NCI-H2196 treated with DMSO at 0.1 percent for 48 hours (cell line): ENCODE results near the gene ADAMTS15.

ENCODE experiments used
- DNase-seq: peaks from one replicate; lab custom pipeline; 2025; ENCODE audit not compliant: unreplicated experiment; lab: John Stamatoyannopoulos, UW

The ADAMTS15 gene

DNA sequence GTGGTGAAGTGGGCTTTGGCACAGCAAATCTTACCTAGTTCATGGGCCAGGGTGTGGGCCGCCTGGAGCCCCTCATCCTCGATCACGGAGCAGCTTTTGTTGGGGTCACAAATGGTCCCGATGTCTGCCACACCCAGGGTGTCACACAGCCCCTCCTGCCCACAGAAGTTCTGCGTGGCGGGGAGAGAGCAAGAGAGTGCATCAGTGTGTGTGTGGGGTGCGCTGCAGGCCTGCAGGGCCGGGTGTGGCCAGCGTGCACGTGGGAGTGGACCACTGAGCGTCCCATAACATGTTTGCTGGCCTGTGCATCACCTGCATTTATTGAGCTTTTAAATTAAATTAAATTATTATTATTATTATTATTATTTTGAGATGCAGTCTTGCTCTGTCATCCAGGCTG, 31.5 kb upstream of the ADAMTS15 start:
- DNase-seq: no peak

DNA sequence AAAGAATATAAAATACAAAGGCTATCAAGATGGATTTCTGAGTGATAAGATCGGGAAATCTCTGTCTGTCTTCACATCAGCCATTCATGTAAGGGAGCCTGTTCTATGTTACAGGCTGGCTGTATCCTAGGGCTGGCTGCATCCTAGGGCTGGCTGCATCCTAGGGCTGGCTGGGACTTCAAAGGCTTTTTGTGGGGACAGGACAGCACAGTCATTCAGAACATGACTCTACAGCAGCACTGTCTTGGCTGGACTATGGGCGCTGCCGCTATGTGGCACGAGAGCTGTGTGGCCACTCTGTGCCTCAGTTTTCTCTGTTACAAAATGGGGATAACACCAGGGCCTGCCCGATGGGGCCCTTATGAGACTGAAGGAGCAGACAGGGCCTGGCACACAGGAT, 30.2 kb upstream of the ADAMTS15 start:
- DNase-seq: no peak

DNA sequence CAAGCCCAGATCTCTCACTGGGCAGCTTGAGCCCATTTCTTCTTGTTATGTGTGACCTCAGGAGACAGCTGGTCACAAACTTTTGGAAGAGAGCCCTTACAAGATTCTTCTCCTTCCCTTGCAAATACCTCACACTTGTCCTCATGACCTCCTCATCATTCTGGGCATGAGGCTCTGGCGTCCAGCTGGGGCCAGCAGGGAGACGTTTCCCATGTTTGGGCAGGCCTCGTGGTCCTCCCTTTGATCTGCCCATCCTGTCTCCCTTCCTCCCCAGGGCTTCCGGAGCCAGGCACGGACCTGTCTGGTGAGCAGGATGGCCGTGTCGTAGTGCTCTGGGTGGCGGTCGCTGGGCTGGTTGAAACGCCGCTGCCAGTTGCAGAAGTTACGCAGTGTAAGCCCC, 29.7 kb upstream of the ADAMTS15 start:
- DNase-seq: no peak

DNA sequence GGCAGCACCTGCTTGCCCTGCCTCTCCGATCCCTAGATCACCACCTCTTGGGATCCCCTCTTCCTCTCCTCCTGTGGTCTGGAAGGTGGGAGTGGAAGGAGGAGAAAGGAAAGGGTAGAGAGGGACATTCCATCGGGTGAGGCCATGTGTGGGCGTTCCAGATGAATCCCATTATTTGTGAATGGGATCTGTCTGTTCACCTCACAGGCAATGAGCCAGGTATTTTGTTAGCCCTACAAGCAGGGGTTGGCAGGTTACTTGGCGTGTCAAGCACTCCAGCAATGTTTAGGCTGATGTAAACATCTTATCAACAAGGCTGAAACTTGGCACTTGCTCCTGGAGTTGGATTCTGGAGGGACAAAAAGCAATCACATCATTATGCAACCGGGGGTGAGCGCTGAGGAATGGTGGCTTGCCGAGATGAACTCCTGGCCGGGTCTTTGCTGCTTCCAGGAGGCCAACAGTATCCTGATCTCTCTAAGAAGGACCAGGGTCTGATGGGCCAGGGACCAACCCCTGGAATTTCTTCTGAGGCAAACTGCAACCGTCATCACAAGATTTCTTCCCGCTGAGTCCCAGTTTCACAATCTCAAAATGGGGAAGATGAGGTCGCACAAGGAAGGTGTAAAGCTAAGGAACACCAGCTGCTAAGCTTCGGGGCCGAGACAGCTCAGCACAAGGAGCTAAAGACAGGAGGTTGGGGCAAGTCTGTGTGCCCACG, 27.8 kb upstream of the ADAMTS15 start:
- DNase-seq: no peak

DNA sequence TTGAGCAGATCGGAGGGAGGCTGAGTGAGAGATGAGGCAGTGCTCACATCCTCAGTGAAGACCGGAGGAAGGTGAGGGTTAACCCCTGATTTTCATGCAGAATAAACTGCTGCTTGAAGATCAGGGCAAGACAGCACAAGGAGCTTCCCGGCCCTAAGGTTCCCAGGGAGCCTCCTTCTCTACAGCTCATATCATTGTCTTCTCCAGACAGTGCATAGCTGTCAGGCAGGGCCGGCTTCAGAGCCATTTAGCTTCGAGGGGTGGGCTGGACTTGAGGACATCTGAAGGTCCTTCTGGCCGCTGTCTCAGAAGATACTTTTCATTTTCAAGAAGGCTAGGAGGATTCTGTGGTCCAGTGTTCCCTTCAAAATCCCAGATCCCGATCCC, 27.3 kb upstream of the ADAMTS15 start:
- no peak for DNase-seq

DNA sequence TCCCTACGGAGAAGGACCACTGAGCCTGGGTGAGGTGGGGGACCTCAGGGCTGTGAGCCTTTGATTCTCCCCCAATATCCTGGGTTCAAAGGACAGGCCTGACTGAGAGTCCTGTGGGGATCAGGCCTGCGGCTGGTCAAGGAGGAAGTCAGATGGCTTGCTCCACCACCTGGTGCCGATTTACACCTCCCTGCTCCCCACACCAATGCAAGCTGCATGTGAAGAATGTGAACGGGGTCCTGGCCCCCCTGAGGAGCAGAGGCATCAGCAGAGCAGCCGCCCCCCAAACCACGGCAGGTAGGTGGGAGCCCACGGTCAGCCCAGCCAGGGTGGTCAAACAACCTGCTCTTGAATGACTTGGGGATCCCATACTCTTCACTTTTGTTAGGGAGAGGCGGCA, 26.7 kb upstream of the ADAMTS15 start:
- DNase-seq: no peak

DNA sequence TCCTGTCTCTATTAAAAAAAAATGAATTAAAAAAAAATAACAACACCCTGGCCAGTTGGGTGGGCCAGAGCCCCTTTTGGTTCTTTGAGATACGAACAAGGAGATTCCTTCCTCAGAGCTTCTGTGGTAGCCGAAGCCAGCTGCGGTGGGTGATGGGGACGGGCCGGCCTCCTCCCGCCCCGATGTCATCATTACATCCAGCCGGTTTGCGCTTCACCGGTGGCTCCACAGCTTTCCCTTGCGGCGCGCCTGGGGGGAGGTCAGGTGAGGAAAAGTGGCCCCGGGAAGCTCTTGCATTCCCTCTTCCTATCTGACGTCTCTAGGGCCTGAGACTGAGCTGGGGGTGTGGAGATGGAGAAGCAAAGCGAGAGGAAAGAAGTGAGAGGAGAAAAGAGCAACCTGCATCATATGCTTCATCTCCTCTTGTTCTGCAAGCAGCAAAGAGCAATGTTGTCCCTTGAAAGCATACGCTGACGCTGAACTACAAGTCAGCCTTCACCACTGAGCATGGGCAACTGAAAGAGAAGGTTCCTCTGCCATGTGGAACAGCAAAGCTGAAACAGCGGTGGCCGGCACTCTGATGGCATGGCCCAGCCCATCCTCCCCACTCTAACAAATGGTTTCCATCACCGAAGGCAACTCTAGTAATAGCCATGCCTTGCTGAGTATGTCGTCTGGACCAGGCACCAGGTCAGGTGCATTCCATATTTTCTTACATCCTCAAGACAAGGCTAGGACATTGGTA, 26.0 kb upstream of the ADAMTS15 start:
- DNase-seq: no peak

DNA sequence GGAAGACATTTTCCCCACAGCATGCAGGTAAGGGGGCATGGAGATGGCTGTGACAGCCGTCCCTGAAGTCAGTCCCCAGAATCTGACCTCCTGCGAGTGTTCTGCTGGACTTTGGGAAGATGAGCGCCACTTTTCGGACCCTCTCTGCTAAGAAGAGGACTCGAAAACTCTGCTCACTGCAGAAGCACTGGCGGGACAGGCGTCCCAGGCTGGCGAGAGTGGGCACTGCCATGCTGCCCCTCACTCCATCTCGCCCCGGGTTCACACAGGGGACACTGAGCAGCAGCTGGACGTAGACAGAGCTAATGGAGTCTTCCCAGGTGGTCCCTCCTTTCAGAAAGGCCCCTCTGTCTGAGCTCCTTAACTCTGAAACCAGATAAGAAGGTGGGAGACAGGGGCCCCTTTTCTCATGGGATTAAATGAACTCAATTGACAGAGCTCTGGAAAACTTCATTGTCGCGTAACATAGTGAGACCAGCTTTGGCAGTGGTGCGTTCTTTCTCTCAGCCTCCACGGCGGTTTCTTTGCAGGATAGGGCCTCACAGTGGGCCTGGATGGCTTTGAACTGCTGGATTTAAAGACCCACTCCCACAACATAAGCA, 24.8 kb upstream of the ADAMTS15 start:
- DNase-seq: no peak

DNA sequence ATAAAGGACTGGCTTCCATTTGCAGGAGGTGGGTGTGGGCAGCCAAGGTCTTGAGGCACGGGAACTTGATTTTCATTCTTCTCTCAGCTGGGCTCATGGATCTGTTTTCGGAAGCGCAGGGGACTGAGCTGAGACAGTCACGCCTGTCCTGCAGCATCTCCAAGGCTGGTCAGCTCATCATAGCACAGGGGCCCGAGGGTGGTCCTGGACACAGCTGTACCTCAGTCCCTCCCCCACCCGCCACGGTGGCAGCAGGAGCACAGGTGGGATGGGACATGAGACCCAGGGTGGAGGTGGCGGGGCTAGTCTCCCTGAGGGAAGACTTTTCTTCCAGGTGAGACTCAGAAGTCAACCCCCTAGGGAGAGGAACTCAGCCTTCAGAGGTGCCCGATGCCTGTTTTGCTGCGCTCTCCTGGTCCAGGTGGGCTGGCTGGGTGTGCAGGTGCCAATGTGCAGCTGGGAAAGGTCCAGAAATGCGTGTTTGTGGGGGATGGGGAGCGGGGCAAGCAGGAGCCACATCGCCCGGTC, 23.8 kb upstream of the ADAMTS15 start:
- DNase-seq: no peak

DNA sequence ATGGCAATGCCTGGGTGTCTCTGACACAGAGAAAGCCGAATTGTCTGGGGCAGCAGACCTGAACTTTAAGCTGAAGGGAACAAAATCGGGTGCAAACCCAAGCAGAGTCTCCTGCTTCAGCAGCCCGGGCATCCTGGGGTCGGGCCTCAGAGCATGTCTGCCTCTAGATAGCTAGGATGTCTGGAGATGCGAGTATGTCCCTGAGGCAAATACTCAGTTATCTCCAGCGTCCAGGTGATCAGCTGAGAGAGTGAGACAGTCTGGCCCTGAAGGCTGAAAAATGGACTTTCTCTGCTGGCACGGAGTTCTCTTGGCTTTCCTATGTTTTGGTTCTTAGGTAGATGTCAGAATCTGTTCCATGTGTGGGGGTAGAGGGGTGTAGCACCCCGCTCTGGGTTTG, 23.3 kb upstream of the ADAMTS15 start:
- no peak for DNase-seq

DNA sequence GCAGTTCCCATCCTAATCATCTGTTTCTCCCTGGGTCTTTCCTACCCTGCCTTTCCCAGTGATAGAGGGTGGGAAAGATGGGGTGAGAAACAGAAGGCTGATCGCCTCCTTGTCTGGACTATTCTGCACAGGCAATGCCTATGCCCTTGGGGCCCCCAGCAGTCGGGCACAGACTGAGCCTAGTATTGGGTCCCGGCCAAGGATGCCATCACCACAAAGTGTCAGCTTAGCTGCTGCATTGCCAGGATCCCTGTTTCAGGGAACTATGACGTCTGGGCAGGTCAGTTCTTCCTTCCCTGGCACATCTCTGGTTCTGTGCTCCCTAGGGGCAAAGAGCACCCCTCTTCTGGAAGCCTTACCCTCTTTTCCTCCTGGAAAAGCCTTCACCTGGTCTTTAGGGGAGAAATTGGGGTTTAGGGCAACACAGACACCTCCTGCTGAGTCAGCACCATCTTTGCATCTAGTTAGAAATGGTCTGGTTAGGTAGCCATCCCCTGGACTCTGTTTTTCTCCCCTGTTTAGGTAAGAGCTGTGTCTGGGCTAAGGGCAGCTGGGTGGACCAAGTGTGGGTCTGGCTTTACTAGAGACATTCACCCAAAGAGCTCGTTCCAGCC, 22.1 kb upstream of the ADAMTS15 start:
- no peak for DNase-seq

DNA sequence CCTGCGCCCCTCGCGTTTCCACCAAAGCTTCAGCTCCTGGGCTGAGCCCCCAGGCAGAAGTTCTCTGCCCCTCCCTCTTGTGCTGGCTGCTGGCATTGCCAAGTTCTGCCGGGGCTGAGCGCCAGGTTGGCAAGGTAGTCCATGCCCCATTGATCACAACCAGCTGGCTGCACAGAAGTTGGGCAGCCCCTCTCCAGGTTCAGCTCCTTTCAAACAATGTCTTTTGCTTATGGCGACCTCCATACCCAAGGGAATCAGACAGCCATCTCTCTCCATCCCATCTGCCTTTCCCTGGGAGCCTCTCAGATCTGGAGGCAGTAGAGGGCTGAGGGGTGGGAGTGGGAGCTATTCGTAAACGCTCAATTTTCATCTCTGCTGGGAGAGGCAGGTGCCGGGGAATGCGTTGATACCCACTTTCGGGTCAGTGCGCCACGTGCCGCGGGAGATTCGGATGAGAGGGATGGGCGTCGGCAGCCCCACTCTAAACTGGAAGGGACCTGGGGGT, 21.6 kb upstream of the ADAMTS15 start:
- DNase-seq: peak; percentile 6

DNA sequence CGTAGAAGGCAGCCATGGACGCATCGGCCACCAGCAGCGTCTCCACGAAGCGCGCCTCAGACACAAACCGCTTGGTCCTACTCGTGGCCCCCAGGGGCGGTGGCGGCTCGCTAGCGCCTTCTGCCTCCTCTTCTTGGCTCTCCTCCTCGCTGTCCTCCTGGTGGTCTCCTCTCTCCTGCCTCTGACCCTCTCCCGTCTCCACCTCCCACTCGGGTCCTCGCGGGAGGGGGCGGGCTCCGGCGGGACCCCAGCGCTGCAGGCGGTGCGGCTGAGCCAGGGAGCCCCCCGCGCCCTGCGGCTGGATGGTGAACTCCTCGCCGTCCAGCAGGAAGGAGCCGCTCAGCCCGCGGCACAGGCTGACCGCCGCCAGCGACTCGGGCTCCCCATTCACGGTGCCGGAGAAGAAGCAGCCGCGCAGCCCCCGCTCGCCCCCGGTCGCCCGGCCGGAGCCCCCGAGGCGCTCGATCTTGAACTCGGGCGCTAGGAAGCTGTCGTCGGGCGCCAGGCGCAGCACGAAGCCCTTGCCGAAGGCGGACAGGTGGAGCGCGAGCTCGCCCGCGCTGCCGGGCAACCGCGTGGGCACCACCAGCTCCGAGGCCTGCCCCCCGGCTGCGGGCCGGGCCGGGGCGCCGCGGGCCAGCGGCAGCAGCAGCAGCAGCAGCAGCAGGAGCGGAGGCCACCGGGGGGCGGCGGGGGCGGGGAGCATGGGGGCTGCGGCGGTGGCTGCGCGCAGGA, 20.7 kb upstream of the ADAMTS15 start:
- DNase-seq: no peak

DNA sequence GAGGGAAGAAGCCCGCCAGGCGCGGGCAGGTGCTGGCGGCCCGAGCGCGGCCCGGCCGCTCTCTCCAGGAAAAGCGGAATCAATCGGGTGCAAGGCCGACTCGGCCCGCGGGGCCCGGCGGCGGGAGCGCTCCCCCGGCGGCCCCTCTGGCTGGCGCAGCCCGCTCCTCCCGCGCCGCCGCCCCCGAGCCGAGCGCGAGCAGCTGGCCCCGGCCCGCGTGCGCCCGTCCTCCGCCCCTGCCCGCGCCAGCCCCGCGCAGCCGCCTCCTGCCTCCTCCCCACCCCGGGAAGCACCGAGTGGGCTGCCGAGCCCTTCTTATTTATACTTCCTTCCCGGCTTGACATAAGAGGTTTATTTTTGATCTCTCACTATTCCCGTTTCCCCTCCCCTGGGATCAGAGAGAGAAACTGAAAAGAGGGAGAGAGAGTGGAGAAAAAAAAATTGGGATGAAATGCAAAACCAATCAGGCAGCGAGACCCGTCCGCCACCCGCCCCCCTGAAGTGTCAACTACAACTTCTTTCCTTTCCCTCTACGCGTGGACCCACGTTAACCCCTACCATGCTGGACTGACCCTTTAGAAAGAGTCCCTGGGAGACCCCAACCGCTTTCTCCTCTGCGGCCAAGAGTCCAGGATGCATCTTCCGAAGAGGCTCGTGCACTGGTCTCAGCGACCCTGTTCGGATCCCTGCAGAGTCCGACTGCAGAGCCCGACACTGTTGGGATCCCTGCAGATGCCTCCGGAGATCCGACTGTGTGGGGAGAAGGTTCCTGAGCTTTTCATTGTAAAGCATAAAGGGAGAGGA, 19.9 kb upstream of the ADAMTS15 start, which contains the start of gene ADAMTS8:
TSS of gene ADAMTS8 (minus strand) at position 294 of the 804 bp plus-strand sequence. CDS start 323 bp downstream, outside the sequence.
- DNase-seq: no peak

DNA sequence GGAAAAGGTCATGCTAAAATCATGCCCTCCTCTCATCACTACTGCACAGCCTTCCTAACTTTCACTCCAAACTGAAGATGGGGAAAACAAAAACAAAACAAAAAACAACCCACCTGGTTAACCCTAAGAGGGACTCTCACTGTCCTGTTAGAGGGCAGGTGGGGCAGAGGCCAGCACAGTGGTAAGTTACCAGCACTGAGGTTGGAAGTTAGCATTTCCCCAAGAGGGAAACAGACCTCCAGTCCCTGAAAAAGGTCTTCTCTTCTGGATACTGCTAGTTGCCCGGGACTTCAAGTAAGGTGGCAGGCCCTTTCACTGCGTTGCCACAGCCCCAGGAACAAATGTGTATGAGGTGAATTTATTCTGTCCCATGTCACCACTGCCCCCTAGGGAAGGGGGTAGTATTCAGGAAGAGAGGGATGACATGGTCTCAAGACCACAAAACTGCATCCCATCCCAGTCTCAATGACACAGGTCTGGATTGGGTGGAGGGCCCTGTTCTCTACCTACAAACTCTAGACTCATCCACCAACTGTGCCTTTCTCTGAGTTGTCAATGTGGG, 19.2 kb upstream of the ADAMTS15 start:
- DNase-seq: no peak

DNA sequence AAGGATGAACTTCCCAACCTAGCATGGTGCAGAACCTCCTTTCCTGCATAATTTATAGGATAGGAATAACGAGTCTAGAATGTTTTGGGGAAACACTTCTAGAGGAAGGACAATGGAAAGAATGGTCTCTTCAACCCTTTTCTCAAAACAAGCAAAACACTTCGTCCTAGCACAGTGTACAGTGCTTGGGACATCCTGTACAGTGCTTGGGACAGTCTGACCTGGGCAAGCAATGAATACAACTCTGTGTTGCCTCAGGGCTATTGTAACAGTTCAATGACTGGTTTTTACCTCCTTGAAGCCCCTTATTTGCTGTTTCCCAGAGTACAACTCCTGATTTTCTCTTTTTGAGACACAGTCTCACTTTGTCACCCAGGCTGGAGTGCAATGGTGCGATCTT, 18.5 kb upstream of the ADAMTS15 start:
- DNase-seq: no peak

DNA sequence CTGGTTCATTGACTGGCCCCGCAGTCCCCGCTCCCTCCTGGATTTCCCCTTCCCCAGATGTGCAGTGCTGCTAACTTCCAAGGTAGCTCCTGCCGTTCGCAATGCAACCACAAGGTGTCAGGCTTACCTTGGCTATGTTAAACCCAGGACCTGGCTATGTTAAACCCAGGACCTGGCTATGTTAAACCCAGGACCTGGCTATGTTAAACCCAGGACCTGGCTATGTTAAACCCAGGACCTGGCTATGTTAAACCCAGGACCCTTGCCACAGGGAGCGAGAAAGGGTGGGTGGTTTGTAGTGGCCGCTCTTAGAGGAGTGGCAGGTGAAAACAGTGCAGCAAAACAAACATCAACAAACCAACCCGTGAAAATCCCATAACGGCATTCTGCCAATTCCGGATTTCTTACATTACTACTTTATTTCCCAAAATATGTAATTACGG, 17.1 kb upstream of the ADAMTS15 start:
- DNase-seq: peak; percentile 17

DNA sequence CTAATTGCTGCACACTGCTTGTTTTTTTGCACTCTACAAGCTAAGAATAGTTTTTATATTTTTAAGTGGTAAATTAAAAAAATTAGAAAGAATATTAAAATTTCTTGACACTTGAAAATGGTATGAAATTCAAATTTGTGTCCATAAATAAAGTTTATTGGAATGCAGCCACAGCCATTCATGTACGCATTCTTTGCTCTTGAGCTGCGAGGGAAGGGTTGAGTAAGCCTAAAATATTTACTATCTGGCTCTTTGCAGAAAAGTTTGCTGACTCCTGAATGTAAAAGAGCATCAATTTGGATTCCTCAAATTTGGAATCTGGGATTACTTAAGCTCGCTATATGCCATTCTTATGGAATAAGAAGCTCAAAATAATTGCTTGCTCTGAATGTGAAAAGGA, 16.6 kb upstream of the ADAMTS15 start:
- no peak for DNase-seq

DNA sequence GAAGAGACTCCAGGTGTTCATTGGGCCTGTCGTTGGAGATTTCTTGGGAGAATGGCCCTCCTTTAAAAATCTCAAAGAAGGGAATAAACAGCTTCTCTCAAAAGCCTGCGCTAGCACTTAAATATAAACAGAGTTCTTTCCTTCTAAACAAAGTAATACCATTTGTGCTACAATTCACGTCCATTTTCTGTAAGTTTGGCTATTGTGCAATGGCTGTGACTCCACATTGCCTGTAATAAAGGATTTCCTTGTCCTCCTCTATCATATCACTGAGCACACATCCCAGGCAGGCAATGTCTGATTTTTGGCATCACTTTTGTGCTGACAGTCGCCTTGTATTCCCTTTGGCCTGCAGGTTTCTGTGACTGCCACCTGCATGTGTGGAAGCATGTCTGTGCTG, 15.1 kb upstream of the ADAMTS15 start:
- no peak for DNase-seq
